HepG2 (cell line): ENCODE results near the gene PCGF2. TPM values are rescaled to one million over a fixed set of nuclear protein-coding genes. Genes with fewer than 3 reads are reported as not detected.

ENCODE experiments used
- CHCHD3 ChIP-seq: sonication (generic); formaldehyde crosslinking; IDR thresholded peaks from 2 replicates; pipeline ENCODE4 v1.8.0; 2022; ENCODE audit warnings: mild to moderate bottlenecking, missing genetic modification reagents, moderate library complexity
- GABPB1 ChIP-seq: IDR thresholded peaks from 2 replicates; pipeline ENCODE4 v1.6.1; 2016; ENCODE audit warnings: mild to moderate bottlenecking, missing genetic modification reagents, moderate library complexity, missing compliant biosample characterization
- HOXA3 ChIP-seq: sonication (generic); formaldehyde crosslinking; IDR thresholded peaks from 2 replicates; pipeline ENCODE4 v1.5.0; 2020; ENCODE audit warnings: missing genetic modification reagents
- IKZF1 ChIP-seq: fragments of 450-650 bp; IDR thresholded peaks from 2 replicates; pipeline ENCODE4 v1.7.1; 2016
- IKZF4 ChIP-seq: sonication (generic); formaldehyde crosslinking; IDR thresholded peaks from 2 replicates; pipeline ENCODE4 v1.5.1; 2020; ENCODE audit warnings: borderline replicate concordance, mild to moderate bottlenecking, low read depth, missing genetic modification reagents; ENCODE audit errors: not compliant biosample characterization
- MAF1 ChIP-seq: sonication (generic); formaldehyde crosslinking; IDR thresholded peaks from 2 replicates; pipeline ENCODE4 v1.5.0; 2020; ENCODE audit warnings: missing genetic modification reagents, borderline replicate concordance
- MED1 ChIP-seq: sonication (generic); formaldehyde crosslinking; IDR thresholded peaks from 2 replicates; pipeline ENCODE4 v1.4.0; 2020; ENCODE audit warnings: missing genetic modification reagents
- MXD4 ChIP-seq: IDR thresholded peaks from 2 replicates; pipeline ENCODE4 v1.6.1; 2016; ENCODE audit warnings: mild to moderate bottlenecking, missing biosample characterization, missing genetic modification reagents
- NFIC ChIP-seq: IDR thresholded peaks from 2 replicates; pipeline ENCODE4 v1.6.1; 2012; ENCODE audit warnings: mild to moderate bottlenecking, low read length, inconsistent platforms
- REL ChIP-seq: sonication (generic); formaldehyde crosslinking; conservative IDR thresholded peaks from 2 replicates; pipeline ENCODE4 v1.8.0; 2022; ENCODE audit warnings: mild to moderate bottlenecking, missing genetic modification reagents, moderate library complexity
- SKIL ChIP-seq: sonication (generic); formaldehyde crosslinking; IDR thresholded peaks from 2 replicates; pipeline ENCODE4 v1.8.0; 2022; ENCODE audit warnings: missing genetic modification reagents, mild to moderate bottlenecking, moderate library complexity, borderline replicate concordance
- SMAD1 ChIP-seq: sonication (generic); formaldehyde crosslinking; IDR thresholded peaks from 2 replicates; pipeline ENCODE4 v1.4.0; 2020; ENCODE audit warnings: missing genetic modification reagents, low read depth, mild to moderate bottlenecking, borderline replicate concordance
- SRSF9 ChIP-seq: fragments of 200-400 bp; formaldehyde crosslinking; IDR thresholded peaks from 2 replicates; pipeline ENCODE4 v1.6.1; 2018; ENCODE audit warnings: borderline replicate concordance, mild to moderate bottlenecking, low read depth, low read length; ENCODE audit not compliant: insufficient read depth, poor library complexity, severe bottlenecking
- TP53 ChIP-seq: sonication (generic); formaldehyde crosslinking; conservative IDR thresholded peaks from 2 replicates; pipeline ENCODE4 v1.4.0; 2020; ENCODE audit warnings: missing genetic modification reagents
- ZBTB33 ChIP-seq: sonication (generic); formaldehyde crosslinking; IDR thresholded peaks from 2 replicates; pipeline ENCODE4 v1.4.0; 2020; ENCODE audit warnings: missing genetic modification reagents
- ZFP36L1 ChIP-seq: sonication (generic); formaldehyde crosslinking; IDR thresholded peaks from 2 replicates; pipeline ENCODE4 v1.8.0; 2022; ENCODE audit warnings: mild to moderate bottlenecking, missing genetic modification reagents, moderate library complexity
- ZHX1 ChIP-seq: sonication (generic); formaldehyde crosslinking; IDR thresholded peaks from 2 replicates; pipeline ENCODE4 v1.8.1; 2022; ENCODE audit warnings: low read depth, mild to moderate bottlenecking, missing genetic modification reagents
- ZNF430 ChIP-seq: sonication (generic); formaldehyde crosslinking; IDR thresholded peaks from 2 replicates; pipeline ENCODE4 v1.9.0; 2021; ENCODE audit warnings: mild to moderate bottlenecking, missing genetic modification reagents
- ZNF652 ChIP-seq: IDR thresholded peaks from 2 replicates; pipeline ENCODE4 v1.6.1; 2016; ENCODE audit warnings: low read depth, borderline replicate concordance
- ZNF672 ChIP-seq: sonication (generic); formaldehyde crosslinking; IDR thresholded peaks from 2 replicates; pipeline ENCODE4 v1.8.1; 2022; ENCODE audit warnings: missing genetic modification reagents
- ZNF703 ChIP-seq: sonication (generic); formaldehyde crosslinking; IDR thresholded peaks from 2 replicates; pipeline ENCODE4 v1.5.1; 2020; ENCODE audit warnings: missing genetic modification reagents, mild to moderate bottlenecking, moderate library complexity, borderline replicate concordance
- ZNF704 ChIP-seq: sonication (generic); formaldehyde crosslinking; IDR thresholded peaks from 2 replicates; pipeline ENCODE4 v1.8.1; 2023; ENCODE audit warnings: mild to moderate bottlenecking, inconsistent platforms, moderate library complexity, missing genetic modification reagents, borderline replicate concordance
- polyA plus RNA-seq, 8 experiments: library from polyadenylated mRNA; depleted of rRNA in 3 of 8; stranded (reverse) in 7 of 8; unstranded in 1 of 8; fragments of >200 nt; fragmentation: Illumina TruSeq in 4 of 8; extraction: Trizol in 4 of 8; gene quantifications; 2 replicates each; pipeline versions ENCODE4 v1.2.1 to v1.2.3, GENCODE V29; 2011 to 2016; ENCODE audit warnings: low read depth in 4 of 8, missing spikeins in 1 of 8, mixed read lengths in 1 of 8; ENCODE audit not compliant: insufficient read depth in 1 of 8
- total RNA-seq, 5 experiments: library from RNA; depleted of rRNA; stranded (reverse); fragments of >200 nt; fragmentation: Illumina TruSeq; extraction: Trizol; gene quantifications; 2 replicates each; pipeline ENCODE4 v1.2.3, GENCODE V29; 2016; ENCODE audit warnings: low read depth in 1 of 5

The PCGF2 gene
- total and polyA plus RNA-seq, 2 of the 13 experiments (the other 11 are each of a cell fraction or from before 2014, with no cell fraction given) = 11.6 to 29.4 TPM

- TF ChIP-seq SRSF9 = no peak
- no peak for TF ChIP-seq MAF1 (CRISPR knock-in tag)
- no peak for TF ChIP-seq ZNF703 (CRISPR knock-in tag)
- no peak for TF ChIP-seq TP53 (CRISPR knock-in tag)
- no peak for TF ChIP-seq ZNF672 (CRISPR knock-in tag)
- peak; percentile 66; the same call in 1 of the 2 replicates for TF ChIP-seq MXD4
- peak; percentile 56; the same call in 1 of the 2 replicates for TF ChIP-seq ZFP36L1 (CRISPR knock-in tag)
- TF ChIP-seq REL (CRISPR knock-in tag) = no peak
- TF ChIP-seq MED1 = peak; percentile 67
- no peak for TF ChIP-seq ZNF430 (CRISPR knock-in tag)
- no peak for TF ChIP-seq ZNF704 (CRISPR knock-in tag)
- TF ChIP-seq CHCHD3 (CRISPR knock-in tag) = 0 out of 2 replicates have a peak, but pooled peaks have one; percentile 80
- TF ChIP-seq SKIL (CRISPR knock-in tag) = no peak; the same call in 1 of the 2 replicates
- TF ChIP-seq ZNF652 (CRISPR knock-in tag) = no peak
- TF ChIP-seq IKZF1 = no peak
- no peak for TF ChIP-seq NFIC
- TF ChIP-seq SMAD1 (CRISPR knock-in tag) = peak; percentile 82; the same call in 1 of the 2 replicates
- peak; percentile 78 for TF ChIP-seq HOXA3 (CRISPR knock-in tag)
- peak; percentile 72 for TF ChIP-seq ZHX1 (CRISPR knock-in tag)
- no peak for TF ChIP-seq IKZF4
- TF ChIP-seq GABPB1 (CRISPR knock-in tag) = peak; percentile 67
- TF ChIP-seq ZBTB33 = no peak
These were observed 18.1 kb downstream of the PCGF2 start, which contains the start of gene CISD3 (continued) for GRCh38 chr17:38729886-38730525.
